ENCODE results near the gene UBR1. TPM values are rescaled to one million over a fixed set of nuclear protein-coding genes. Genes with fewer than 3 reads are reported as not detected.

The UBR1 gene
- total RNA-seq, 1 experiment from 2014 or later, result 18.9 TPM

- Mint-ChIP-seq H3K9me3 (peaks cover 3% of the 10 kb centered on the region; the same call in 1 of the 2 replicates), H3K36me3 (peaks cover 49% of the 10 kb centered on the region), H3K4me3 (no peak overlapping the region), H3K27ac (no peak overlapping the region), H3K4me1 (peaks cover 8% of the 10 kb centered on the region), H3K27me3 (ENCODE audit: low read depth) (no peaks in the 10 kb centered on the region)
- DNase-seq (ENCODE audit: low spot score), result no peak
- TF ChIP-seq OVOL2 (CRISPR knock-in tag; IDR thresholded peaks at IDR 0.05; ENCODE audit: borderline replicate concordance) (no peak), FOXK1 (CRISPR knock-in tag; IDR thresholded peaks at IDR 0.05) (no peak)
- ATAC-seq, result no peak
- POLR2A ChIA-PET, result interaction anchor here (0.6 kb wide), 1 partner anchor 419 kb away, joined by 4 read pairs; no protein-coding TSS in a partner anchor
- CTCF ChIA-PET, result no interaction called here
Measured at GRCh38 chr15:43082509-43082908, 23.3 kb downstream of the UBR1 start.

DNA sequence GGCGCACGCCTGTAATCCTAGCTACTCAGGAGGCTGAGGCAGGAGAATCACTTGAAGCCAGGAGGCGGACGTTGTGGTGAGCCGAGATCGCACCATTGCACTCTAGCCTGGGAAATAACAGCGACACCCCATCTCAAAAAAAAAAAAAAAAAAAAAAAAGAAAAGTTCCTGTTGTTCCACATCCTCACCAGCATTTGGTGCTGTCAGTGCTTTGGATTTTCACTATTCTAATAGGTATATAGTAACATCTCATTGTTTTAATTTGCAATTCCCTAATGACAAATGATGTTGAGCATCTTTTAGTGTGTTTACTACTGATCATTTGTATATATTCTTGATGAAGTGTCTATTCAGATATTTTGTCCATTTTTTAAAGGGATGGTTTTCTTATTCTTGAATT, 24.6 kb downstream of the UBR1 start:
- ATAC-seq, result no peak
- ChIA-PET POLR2A (no interaction called here), CTCF (no interaction called here)
- Mint-ChIP-seq H3K4me3 (no peak overlapping the region), H3K4me1 (peaks cover 2% of the 10 kb centered on the region), H3K9me3 (peaks cover 3% of the 10 kb centered on the region; the same call in 1 of the 2 replicates), H3K27ac (no peak overlapping the region), H3K27me3 (ENCODE audit: low read depth) (no peaks in the 10 kb centered on the region), H3K36me3 (peaks cover 46% of the 10 kb centered on the region)
- DNase-seq (ENCODE audit: low spot score), result no peak
- no peak for TF ChIP-seq ZNF423 (CRISPR knock-in tag; IDR thresholded peaks at IDR 0.05)
- no peak for TF ChIP-seq USF1 (CRISPR knock-in tag; IDR thresholded peaks at IDR 0.05)
- no peak for TF ChIP-seq ZBTB21 (CRISPR knock-in tag; IDR thresholded peaks at IDR 0.05; ENCODE audit: borderline replicate concordance)
- no peak for TF ChIP-seq E2F4 (CRISPR knock-in tag; IDR thresholded peaks at IDR 0.05; ENCODE audit: borderline replicate concordance, low read depth)
- no peak for TF ChIP-seq IRF1 (CRISPR knock-in tag; IDR thresholded peaks at IDR 0.05)
- no peak for TF ChIP-seq RORB (CRISPR knock-in tag; IDR thresholded peaks at IDR 0.05)
- TF ChIP-seq TP53 (CRISPR knock-in tag; IDR thresholded peaks at IDR 0.05), result no peak
- no peak for TF ChIP-seq SOX15 (CRISPR knock-in tag; IDR thresholded peaks at IDR 0.05)
- no peak for TF ChIP-seq CBFB (CRISPR knock-in tag; IDR thresholded peaks at IDR 0.05; ENCODE audit: low read depth)
- no peak for TF ChIP-seq FOXP4 (CRISPR knock-in tag; IDR thresholded peaks at IDR 0.05)
- TF ChIP-seq NFYB (CRISPR knock-in tag; conservative IDR thresholded peaks at IDR 0.05; ENCODE audit: low read depth), result no peak
- TF ChIP-seq ATF1 (CRISPR knock-in tag; IDR thresholded peaks at IDR 0.05), result no peak
- TF ChIP-seq ESRRA (CRISPR knock-in tag; IDR thresholded peaks at IDR 0.05; ENCODE audit: borderline replicate concordance), result no peak
- TF ChIP-seq HMGA2 (CRISPR knock-in tag; IDR thresholded peaks at IDR 0.05), result no peak
- TF ChIP-seq, protein P1, sequence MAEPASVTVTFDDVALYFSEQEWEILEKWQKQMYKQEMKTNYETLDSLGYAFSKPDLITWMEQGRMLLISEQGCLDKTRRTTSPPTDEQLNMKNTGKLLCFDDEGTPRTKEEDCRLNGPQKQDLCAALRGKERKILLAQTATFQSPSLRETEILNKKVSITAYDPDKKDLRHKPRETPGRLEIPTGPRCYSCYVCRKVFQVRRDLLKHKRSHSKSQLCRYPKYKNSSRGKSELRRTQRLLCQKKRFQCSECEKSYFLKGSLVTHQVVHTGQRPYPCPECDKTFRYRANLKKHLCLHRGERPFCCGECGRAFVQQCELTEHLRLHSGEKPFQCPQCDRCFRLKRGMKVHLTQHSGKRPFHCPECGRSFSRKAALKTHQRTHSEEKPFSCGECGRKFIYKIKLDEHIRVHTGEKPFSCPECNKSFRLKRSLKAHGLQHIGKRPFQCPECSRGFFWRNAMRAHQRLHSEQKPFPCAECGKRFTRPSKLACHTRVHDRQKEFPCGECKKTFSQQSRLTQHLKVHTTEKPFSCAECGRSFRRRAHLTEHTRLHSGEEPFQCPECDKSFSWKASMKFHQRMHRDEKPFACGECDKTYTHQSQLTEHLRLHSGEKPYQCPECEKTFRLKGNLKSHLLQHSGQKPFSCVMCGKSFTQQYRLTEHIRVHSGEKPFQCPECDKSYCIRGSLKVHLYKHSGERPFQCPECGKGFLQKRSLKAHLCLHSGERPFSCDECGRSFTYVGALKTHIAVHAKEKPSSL (CRISPR knock-in tag; conservative IDR thresholded peaks at IDR 0.05), result no peak

GRCh38 chr15:43071451-43071850, 34.4 kb downstream of the UBR1 start:
- CTCF ChIA-PET, result interaction anchor here (1.1 kb wide), 1 partner anchor 133 kb away, joined by 3 read pairs; no protein-coding TSS in a partner anchor
- TF ChIP-seq CBFB (CRISPR knock-in tag; IDR thresholded peaks at IDR 0.05; ENCODE audit: low read depth), result no peak
- TF ChIP-seq, protein P2, sequence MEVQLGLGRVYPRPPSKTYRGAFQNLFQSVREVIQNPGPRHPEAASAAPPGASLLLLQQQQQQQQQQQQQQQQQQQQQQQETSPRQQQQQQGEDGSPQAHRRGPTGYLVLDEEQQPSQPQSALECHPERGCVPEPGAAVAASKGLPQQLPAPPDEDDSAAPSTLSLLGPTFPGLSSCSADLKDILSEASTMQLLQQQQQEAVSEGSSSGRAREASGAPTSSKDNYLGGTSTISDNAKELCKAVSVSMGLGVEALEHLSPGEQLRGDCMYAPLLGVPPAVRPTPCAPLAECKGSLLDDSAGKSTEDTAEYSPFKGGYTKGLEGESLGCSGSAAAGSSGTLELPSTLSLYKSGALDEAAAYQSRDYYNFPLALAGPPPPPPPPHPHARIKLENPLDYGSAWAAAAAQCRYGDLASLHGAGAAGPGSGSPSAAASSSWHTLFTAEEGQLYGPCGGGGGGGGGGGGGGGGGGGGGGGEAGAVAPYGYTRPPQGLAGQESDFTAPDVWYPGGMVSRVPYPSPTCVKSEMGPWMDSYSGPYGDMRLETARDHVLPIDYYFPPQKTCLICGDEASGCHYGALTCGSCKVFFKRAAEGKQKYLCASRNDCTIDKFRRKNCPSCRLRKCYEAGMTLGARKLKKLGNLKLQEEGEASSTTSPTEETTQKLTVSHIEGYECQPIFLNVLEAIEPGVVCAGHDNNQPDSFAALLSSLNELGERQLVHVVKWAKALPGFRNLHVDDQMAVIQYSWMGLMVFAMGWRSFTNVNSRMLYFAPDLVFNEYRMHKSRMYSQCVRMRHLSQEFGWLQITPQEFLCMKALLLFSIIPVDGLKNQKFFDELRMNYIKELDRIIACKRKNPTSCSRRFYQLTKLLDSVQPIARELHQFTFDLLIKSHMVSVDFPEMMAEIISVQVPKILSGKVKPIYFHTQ (CRISPR knock-in tag; IDR thresholded peaks at IDR 0.05), result no peak
- no peak for TF ChIP-seq PREB (CRISPR knock-in tag; IDR thresholded peaks at IDR 0.05; ENCODE audit: borderline replicate concordance)
- TF ChIP-seq, protein P3, sequence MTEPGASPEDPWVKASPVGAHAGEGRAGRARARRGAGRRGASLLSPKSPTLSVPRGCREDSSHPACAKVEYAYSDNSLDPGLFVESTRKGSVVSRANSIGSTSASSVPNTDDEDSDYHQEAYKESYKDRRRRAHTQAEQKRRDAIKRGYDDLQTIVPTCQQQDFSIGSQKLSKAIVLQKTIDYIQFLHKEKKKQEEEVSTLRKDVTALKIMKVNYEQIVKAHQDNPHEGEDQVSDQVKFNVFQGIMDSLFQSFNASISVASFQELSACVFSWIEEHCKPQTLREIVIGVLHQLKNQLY (CRISPR knock-in tag; IDR thresholded peaks at IDR 0.05), result no peak
- TF ChIP-seq ZNF219 (CRISPR knock-in tag; IDR thresholded peaks at IDR 0.05; ENCODE audit: borderline replicate concordance), result no peak
- TF ChIP-seq MYBL2 (CRISPR knock-in tag; IDR thresholded peaks at IDR 0.05), result no peak

More at GRCh38 chr15:43071451-43071850, 34.4 kb downstream of the UBR1 start:
- Mint-ChIP-seq H3K27ac (no peak overlapping the region), H3K4me3 (no peak overlapping the region), H3K27me3 (ENCODE audit: low read depth) (no peaks in the 10 kb centered on the region), H3K4me1 (no peaks in the 10 kb centered on the region), H3K36me3 (peaks cover 49% of the 10 kb centered on the region), H3K9me3 (no peaks in the 10 kb centered on the region)
- POLR2A ChIA-PET, result no interaction called here
- no peak for DNase-seq (ENCODE audit: low spot score)
- no peak for ATAC-seq
